ENCODE results near the gene GSTM2. TPM values are rescaled to one million over a fixed set of nuclear protein-coding genes. Genes with fewer than 3 reads are reported as not detected.
"Not testable (repeated sequence)": the region's sequence is repeated elsewhere in the genome, so short reads cannot be mapped to it uniquely, and the experiment has no call there.

Gene GSTM2
- total and polyA plus RNA-seq, 5 donors: 50.3 to 99.5 (median 76.4) TPM

- Histone ChIP-seq H3K4me3 (ENCODE audit: low read length) (no peak overlapping the region), H3K4me1 (ENCODE audit: control insufficient read depth, insufficient read depth, low read length) (no peaks in the 10 kb centered on the region), H3K27me3 (ENCODE audit: control insufficient read depth, insufficient read depth) (no peaks in the 10 kb centered on the region), H3K27ac (ENCODE audit: low read length) (no peak overlapping the region), H3K9me3 (ENCODE audit: control insufficient read depth, low read length) (no peaks in the 10 kb centered on the region)
- WGBS: 88% methylated on average over 8 of the region's 8 CpGs
- intact Hi-C loops (cut with DNase I): no loop called here
- DNase-seq (no peak), ATAC-seq (no peak)
Measured at GRCh38 chr1:109704173-109704572, 36.3 kb downstream of the GSTM2 start.

- 90% methylated on average over 4 of the region's 4 CpGs for WGBS
- Histone ChIP-seq H3K27me3 (ENCODE audit: control insufficient read depth, insufficient read depth) (no peaks in the 10 kb centered on the region), H3K4me1 (ENCODE audit: control insufficient read depth, insufficient read depth, low read length) (no peaks in the 10 kb centered on the region), H3K9me3 (ENCODE audit: control insufficient read depth, low read length) (no peaks in the 10 kb centered on the region), H3K27ac (ENCODE audit: low read length) (no peak overlapping the region), H3K4me3 (ENCODE audit: low read length) (no peak overlapping the region)
- intact Hi-C loops (cut with DNase I): no loop called here
- DNase-seq (no peak), ATAC-seq (no peak)
Measured at GRCh38 chr1:109705411-109705810, 37.6 kb downstream of the GSTM2 start.

- H3K4me3 ChIP-seq (ENCODE audit: low read length); intact Hi-C loops (cut with DNase I); H3K27ac ChIP-seq (ENCODE audit: low read length); ATAC-seq; H3K4me1 ChIP-seq (ENCODE audit: control insufficient read depth, insufficient read depth, low read length); H3K9me3 ChIP-seq (ENCODE audit: control insufficient read depth, low read length); H3K27me3 ChIP-seq (ENCODE audit: control insufficient read depth, insufficient read depth); DNase-seq: not testable (repeated sequence)
- WGBS: 78% methylated on average over 4 of the region's 4 CpGs
Measured at GRCh38 chr1:109708949-109709348, 41.1 kb downstream of the GSTM2 start.

- H3K27ac ChIP-seq (ENCODE audit: low read length); H3K4me3 ChIP-seq (ENCODE audit: low read length); H3K4me1 ChIP-seq (ENCODE audit: control insufficient read depth, insufficient read depth, low read length); ATAC-seq; H3K27me3 ChIP-seq (ENCODE audit: control insufficient read depth, insufficient read depth); DNase-seq; H3K9me3 ChIP-seq (ENCODE audit: control insufficient read depth, low read length); intact Hi-C loops (cut with DNase I): not testable (repeated sequence)
Measured at GRCh38 chr1:109709822-109710221, 42.0 kb downstream of the GSTM2 start.

- H3K9me3 ChIP-seq (ENCODE audit: control insufficient read depth, low read length); intact Hi-C loops (cut with DNase I): not testable (repeated sequence)
- H3K27ac ChIP-seq (ENCODE audit: low read length): peak within 1 kb of the TSS; percentile 44
Measured at GRCh38 chr1:109711593-109712320, 43.9 kb downstream of the GSTM2 start, which contains the start of gene GSTM5. Gene GSTM5, plus strand, starts transcription at chr1:109712251. Its CDS starts 62 bp downstream, at chr1:109712313.

GRCh38 chr1:109712321-109712864 is 44.5 kb downstream of the GSTM2 start:
- intact Hi-C loops (cut with DNase I): no loop called here
- WGBS: 45% methylated on average over 22 of the region's 22 CpGs
- no peaks in the 10 kb centered on the region for H3K27me3 ChIP-seq (ENCODE audit: control insufficient read depth, insufficient read depth)
- peak; percentile 6 to 44 for ATAC-seq
- no peaks in the 10 kb centered on the region for H3K4me1 ChIP-seq (ENCODE audit: control insufficient read depth, insufficient read depth, low read length)
- DNase-seq: peak in 2 of 3 donors; percentile 59 to 65
- H3K4me3 ChIP-seq (ENCODE audit: low read length): peak overlapping the region; percentile 26
- H3K9me3 ChIP-seq (ENCODE audit: control insufficient read depth, low read length): no peaks in the 10 kb centered on the region
- H3K27ac ChIP-seq (ENCODE audit: low read length): no peak overlapping the region

More at GRCh38 chr1:109711593-109712320, 43.9 kb downstream of the GSTM2 start, which contains the start of gene GSTM5:
- WGBS: 12% methylated on average over 33 of the region's 33 CpGs
- H3K4me1 ChIP-seq (ENCODE audit: control insufficient read depth, insufficient read depth, low read length); H3K27me3 ChIP-seq (ENCODE audit: control insufficient read depth, insufficient read depth): not testable (repeated sequence)
- ATAC-seq: peak; percentile 82 to 85
- peak; percentile 41 to 82 (median 81) for DNase-seq
- peak within 1 kb of the TSS; percentile 26 for H3K4me3 ChIP-seq (ENCODE audit: low read length)

GRCh38 chr1:109713636-109714035 is 45.8 kb downstream of the GSTM2 start:
- Histone ChIP-seq H3K4me3 (ENCODE audit: low read length) (no peak overlapping the region), H3K4me1 (ENCODE audit: control insufficient read depth, insufficient read depth, low read length) (no peaks in the 10 kb centered on the region), H3K9me3 (ENCODE audit: control insufficient read depth, low read length) (no peaks in the 10 kb centered on the region), H3K27me3 (ENCODE audit: control insufficient read depth, insufficient read depth) (no peaks in the 10 kb centered on the region), H3K27ac (ENCODE audit: low read length) (no peak overlapping the region)
- DNase-seq: no peak
- ATAC-seq: no peak
- intact Hi-C loops (cut with DNase I): no loop called here
- 93% methylated on average over 5 of the region's 5 CpGs for WGBS

GRCh38 chr1:109714661-109715372 is 47.0 kb downstream of the GSTM2 start:
- DNase-seq (peak in 1 of 3 donors; percentile 51), ATAC-seq (no peak)
- Histone ChIP-seq H3K4me3 (ENCODE audit: low read length) (no peak overlapping the region), H3K9me3 (ENCODE audit: control insufficient read depth, low read length) (no peaks in the 10 kb centered on the region), H3K4me1 (ENCODE audit: control insufficient read depth, insufficient read depth, low read length) (no peaks in the 10 kb centered on the region), H3K27me3 (ENCODE audit: control insufficient read depth, insufficient read depth) (no peaks in the 10 kb centered on the region), H3K27ac (ENCODE audit: low read length) (no peak overlapping the region)
- intact Hi-C loops (cut with DNase I): no loop called here
- WGBS: 82% methylated on average over 12 of the region's 12 CpGs

GRCh38 chr1:109716121-109716520 is 48.3 kb downstream of the GSTM2 start:
- H3K4me3 ChIP-seq (ENCODE audit: low read length): no peak overlapping the region
- intact Hi-C loops (cut with DNase I): no loop called here

GRCh38 chr1:109716570-109717090 is 48.8 kb downstream of the GSTM2 start:
- WGBS: 50% methylated on average over 3 of the region's 3 CpGs
- Histone ChIP-seq H3K4me3 (ENCODE audit: low read length) (no peak overlapping the region), H3K9me3 (ENCODE audit: control insufficient read depth, low read length) (no peaks in the 10 kb centered on the region), H3K4me1 (ENCODE audit: control insufficient read depth, insufficient read depth, low read length) (no peaks in the 10 kb centered on the region), H3K27me3 (ENCODE audit: control insufficient read depth, insufficient read depth) (no peaks in the 10 kb centered on the region), H3K27ac (ENCODE audit: low read length) (peak overlapping the region; percentile 10)
- DNase-seq: peak in 1 of 3 donors; percentile 65
- intact Hi-C loops (cut with DNase I): no loop called here
- peak; percentile 27 to 61 for ATAC-seq

More at GRCh38 chr1:109716121-109716520, 48.3 kb downstream of the GSTM2 start:
- Histone ChIP-seq H3K4me1 (ENCODE audit: control insufficient read depth, insufficient read depth, low read length) (no peaks in the 10 kb centered on the region), H3K9me3 (ENCODE audit: control insufficient read depth, low read length) (no peaks in the 10 kb centered on the region), H3K27me3 (ENCODE audit: control insufficient read depth, insufficient read depth) (no peaks in the 10 kb centered on the region), H3K27ac (ENCODE audit: low read length) (no peak overlapping the region)
- ATAC-seq: peak in 1 of 2 donors; percentile 65
- 79% methylated on average over 3 of the region's 3 CpGs for WGBS
- peak in 1 of 3 donors; percentile 73 for DNase-seq

- intact Hi-C loops (cut with DNase I): no loop called here
- 84% methylated on average over 5 of the region's 5 CpGs for WGBS
- Histone ChIP-seq H3K4me1 (ENCODE audit: control insufficient read depth, insufficient read depth, low read length) (no peaks in the 10 kb centered on the region), H3K27me3 (ENCODE audit: control insufficient read depth, insufficient read depth) (no peaks in the 10 kb centered on the region), H3K27ac (ENCODE audit: low read length) (no peak overlapping the region), H3K4me3 (ENCODE audit: low read length) (no peak overlapping the region), H3K9me3 (ENCODE audit: control insufficient read depth, low read length) (no peaks in the 10 kb centered on the region)
- ATAC-seq (no peak), DNase-seq (no peak)
Measured at GRCh38 chr1:109717729-109718128, 49.9 kb downstream of the GSTM2 start.

All from right cardiac atrium (tissue), 5 donors.